ENCODE results near the gene JSRP1. TPM values are rescaled to one million over a fixed set of nuclear protein-coding genes. Genes with fewer than 3 reads are reported as not detected.
A peak's percentile ranks its signal among the peaks of the same experiment; 100 is the strongest.

The JSRP1 gene
- total RNA-seq, 2 experiments from 2014 or later = 1.5 to 15.9 TPM

- peak overlapping the region; percentile 86 for H3K27ac ChIP-seq (ENCODE audit: low read depth, low read length, poor library complexity, severe bottlenecking)
- peaks cover 38% of the 10 kb centered on the region for H3K4me1 ChIP-seq (ENCODE audit: insufficient read depth, low read length, poor library complexity, severe bottlenecking)
- TF ChIP-seq EZH2phosphoT487 (IDR thresholded peaks at IDR 0.05; ENCODE audit: borderline replicate concordance, low read depth, low read length) = no peak
- TF ChIP-seq, protein P1, sequence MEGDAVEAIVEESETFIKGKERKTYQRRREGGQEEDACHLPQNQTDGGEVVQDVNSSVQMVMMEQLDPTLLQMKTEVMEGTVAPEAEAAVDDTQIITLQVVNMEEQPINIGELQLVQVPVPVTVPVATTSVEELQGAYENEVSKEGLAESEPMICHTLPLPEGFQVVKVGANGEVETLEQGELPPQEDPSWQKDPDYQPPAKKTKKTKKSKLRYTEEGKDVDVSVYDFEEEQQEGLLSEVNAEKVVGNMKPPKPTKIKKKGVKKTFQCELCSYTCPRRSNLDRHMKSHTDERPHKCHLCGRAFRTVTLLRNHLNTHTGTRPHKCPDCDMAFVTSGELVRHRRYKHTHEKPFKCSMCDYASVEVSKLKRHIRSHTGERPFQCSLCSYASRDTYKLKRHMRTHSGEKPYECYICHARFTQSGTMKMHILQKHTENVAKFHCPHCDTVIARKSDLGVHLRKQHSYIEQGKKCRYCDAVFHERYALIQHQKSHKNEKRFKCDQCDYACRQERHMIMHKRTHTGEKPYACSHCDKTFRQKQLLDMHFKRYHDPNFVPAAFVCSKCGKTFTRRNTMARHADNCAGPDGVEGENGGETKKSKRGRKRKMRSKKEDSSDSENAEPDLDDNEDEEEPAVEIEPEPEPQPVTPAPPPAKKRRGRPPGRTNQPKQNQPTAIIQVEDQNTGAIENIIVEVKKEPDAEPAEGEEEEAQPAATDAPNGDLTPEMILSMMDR (conservative IDR thresholded peaks at IDR 0.05; ENCODE audit: low read length) = no peak
- no peaks in the 10 kb centered on the region for H3K9me2 ChIP-seq (ENCODE audit: insufficient read depth, low read length)
- H3K4me3 ChIP-seq (ENCODE audit: low read depth, low read length, poor library complexity, severe bottlenecking) = peak overlapping the region; percentile 73
- ChIA-PET CTCF (ENCODE audit: unreplicated experiment) (interaction anchor here (0.6 to 1.0 kb wide), 2 partner anchors 15 to 29 kb away, joined by 3 to 9 read pairs; no protein-coding TSS in a partner anchor), POLR2A (interaction anchor here (0.6 to 1.6 kb wide), 8 partner anchors 39 to 414 kb away, joined by 3 to 7 read pairs (median 3); partner anchors contain the start of genes GADD45B, LMNB2 and LSM7)
- no peaks in the 10 kb centered on the region for H3K79me2 ChIP-seq (ENCODE audit: insufficient read depth, low read depth, low read length)
- no TSS peak for BruUV-seq (replicated peaks)
- H2AFZ ChIP-seq (ENCODE audit: low read length) = peak overlapping the region; percentile 69; the same call in 1 of the 2 replicates
- H3K9me3 ChIP-seq (ENCODE audit: low read length) = no peaks in the 10 kb centered on the region
- no peak for DNase-seq (ENCODE audit: low spot score)
- intact Hi-C loops (cut with micrococcal nuclease; ENCODE audit: unreplicated experiment) = no loop called here
- H4K20me1 ChIP-seq (ENCODE audit: insufficient read depth, low read length) = no peaks in the 10 kb centered on the region
- peak overlapping the region; percentile 76 for H3K4me2 ChIP-seq (ENCODE audit: low read length)
- no peaks in the 10 kb centered on the region for H3K36me3 ChIP-seq (ENCODE audit: insufficient read depth, low read length)
Measured at GRCh38 chr19:2288818-2289713, 32.8 kb upstream of the JSRP1 start.

DNA sequence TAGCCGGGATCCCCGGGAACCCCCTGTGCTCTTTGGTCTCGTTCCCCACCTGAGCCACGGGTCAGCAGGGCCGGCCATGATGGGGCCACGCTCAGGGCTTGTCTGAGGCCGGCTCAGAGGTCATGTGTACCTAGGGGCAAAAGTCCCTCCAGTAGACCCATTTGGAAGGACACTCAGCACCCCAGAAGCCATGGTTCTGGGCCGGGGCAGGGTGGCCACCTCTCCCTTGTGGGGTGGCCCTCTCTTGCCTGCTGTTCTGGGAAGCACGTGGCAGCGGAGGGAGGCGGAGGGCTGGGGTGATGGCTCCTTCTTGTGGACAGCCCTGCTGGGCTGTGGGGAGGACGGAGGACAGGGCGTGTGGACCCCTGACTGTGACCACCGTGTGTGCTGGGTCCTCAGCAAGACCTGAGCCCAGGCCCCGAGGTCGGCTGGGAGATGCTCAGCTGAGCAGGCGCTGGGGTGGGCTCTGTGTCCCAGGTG is 32.2 kb upstream of the JSRP1 start:
- H4K20me1 ChIP-seq (ENCODE audit: insufficient read depth, low read length) = no peaks in the 10 kb centered on the region
- no peak overlapping the region for H3K4me3 ChIP-seq (ENCODE audit: low read depth, low read length, poor library complexity, severe bottlenecking)
- BruUV-seq (replicated peaks) = no TSS peak
- H3K27ac ChIP-seq (ENCODE audit: low read depth, low read length, poor library complexity, severe bottlenecking) = no peak overlapping the region
- TF ChIP-seq, protein P1 (conservative IDR thresholded peaks at IDR 0.05; ENCODE audit: low read length) = no peak
- TF ChIP-seq EZH2phosphoT487 (IDR thresholded peaks at IDR 0.05; ENCODE audit: borderline replicate concordance, low read depth, low read length) = no peak
- no peaks in the 10 kb centered on the region for H3K36me3 ChIP-seq (ENCODE audit: insufficient read depth, low read length)
- H3K79me2 ChIP-seq (ENCODE audit: insufficient read depth, low read depth, low read length) = no peaks in the 10 kb centered on the region
- H3K9me3 ChIP-seq (ENCODE audit: low read length) = no peaks in the 10 kb centered on the region
- POLR2A ChIA-PET = interaction anchor here (0.5 to 1.6 kb wide), 7 partner anchors 14 to 187 kb away, joined by 3 to 7 read pairs (median 5); partner anchors contain the start of genes GADD45B, LMNB2 and LSM7
- H3K9me2 ChIP-seq (ENCODE audit: insufficient read depth, low read length) = no peaks in the 10 kb centered on the region
- DNase-seq (ENCODE audit: low spot score) = no peak
- peaks cover 38% of the 10 kb centered on the region for H3K4me1 ChIP-seq (ENCODE audit: insufficient read depth, low read length, poor library complexity, severe bottlenecking)
- CTCF ChIA-PET (ENCODE audit: unreplicated experiment) = no interaction called here
- H2AFZ ChIP-seq (ENCODE audit: low read length) = no peak overlapping the region; the same call in 1 of the 2 replicates
- H3K4me2 ChIP-seq (ENCODE audit: low read length) = peak overlapping the region; percentile 76
- intact Hi-C loops (cut with micrococcal nuclease; ENCODE audit: unreplicated experiment) = no loop called here
